ENCODE results near the gene ECT2.
A peak's percentile ranks its signal among the peaks of the same experiment; 100 is the strongest.
"Not testable (repeated sequence)": the region's sequence is repeated elsewhere in the genome, so short reads cannot be mapped to it uniquely, and the experiment has no call there.

Gene ECT2

DNA sequence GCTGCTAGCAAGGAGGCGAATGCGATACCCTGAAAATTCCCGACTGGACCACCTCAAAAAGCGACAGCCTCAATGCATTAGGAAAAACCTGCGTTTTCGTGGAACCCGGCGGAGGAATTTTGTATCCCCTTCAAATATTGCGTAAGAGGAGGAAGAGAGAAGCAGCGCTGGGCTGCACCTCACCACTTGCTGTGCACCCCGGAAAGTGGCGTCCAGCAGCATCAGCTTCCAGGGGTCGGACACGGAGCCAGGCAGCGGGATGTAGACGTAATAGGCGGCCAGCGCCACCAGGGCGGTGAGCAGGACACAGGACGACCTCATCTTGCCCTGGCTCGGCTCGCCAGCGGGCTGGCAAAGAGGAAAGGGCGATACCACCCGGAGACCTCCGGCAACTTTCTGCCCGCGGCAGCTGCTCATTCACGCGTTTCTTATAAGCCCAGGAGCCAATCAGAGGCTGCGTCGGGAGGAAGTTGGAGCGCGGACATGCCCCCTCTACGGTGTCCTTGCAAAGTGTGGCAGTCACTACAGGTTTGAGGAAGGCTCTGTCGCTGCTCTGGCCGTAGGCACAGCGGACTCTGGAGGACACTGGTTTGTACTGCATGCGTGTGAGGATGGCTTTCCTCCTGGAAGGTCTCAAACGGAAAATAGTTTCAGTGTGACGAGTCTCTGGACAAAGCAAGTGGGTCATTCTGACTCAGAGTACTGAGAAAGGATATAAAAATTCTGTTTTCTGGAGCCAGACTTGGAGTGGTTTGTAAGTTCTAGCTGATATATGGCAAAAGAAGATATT lies 39.7 kb upstream of the ECT2 start, which contains the start of gene NCEH1:
NCEH1 (minus strand) TSS at position 404 of the 790 bp plus-strand sequence; CDS start at position 321, 83 bp downstream.
- H3K27ac Mint-ChIP-seq (ENCODE audit: low read depth): peak within 1 kb of the TSS; percentile 89

DNA sequence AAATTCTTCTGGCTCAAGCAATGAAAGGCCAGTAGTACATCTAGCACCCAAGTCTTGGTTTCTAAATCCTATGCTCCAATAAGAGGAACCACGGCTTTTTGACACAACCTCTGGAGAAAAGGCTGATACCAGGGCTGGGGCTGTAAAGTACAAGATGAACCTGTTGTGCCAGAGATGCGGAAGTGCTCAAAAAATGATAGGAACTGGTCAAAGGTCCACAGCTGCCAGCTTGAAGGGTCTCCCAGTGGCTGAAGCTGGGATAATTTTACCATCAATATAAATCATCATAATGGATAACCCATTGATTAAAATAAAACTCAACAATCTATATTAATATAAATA lies 39.1 kb upstream of the ECT2 start:
- DNase-seq (ENCODE audit: low spot score in 2 of 2) (no peak), ATAC-seq (replicated peaks; ENCODE audit: extremely low read depth, poor library complexity, severe bottlenecking) (peak; percentile 2)
- H3K27ac Mint-ChIP-seq (ENCODE audit: low read depth): no peak overlapping the region
- H3K4me3 Mint-ChIP-seq: peak overlapping the region; percentile 97
- peaks cover 33% of the 10 kb centered on the region for H3K4me1 Mint-ChIP-seq
- no peaks in the 10 kb centered on the region for H3K9me3 Mint-ChIP-seq
- peaks cover 7% of the 10 kb centered on the region for H3K36me3 Mint-ChIP-seq (ENCODE audit: insufficient read depth)
- H3K27me3 Mint-ChIP-seq: no peaks in the 10 kb centered on the region

More for the DNA sequence above, 39.7 kb upstream of the ECT2 start, which contains the start of gene NCEH1:
- Mint-ChIP-seq H3K36me3 (ENCODE audit: insufficient read depth) (peaks cover 7% of the 10 kb centered on the region), H3K4me1 (peaks cover 33% of the 10 kb centered on the region), H3K27me3 (no peaks in the 10 kb centered on the region), H3K4me3 (peak within 1 kb of the TSS; percentile 97), H3K9me3 (no peaks in the 10 kb centered on the region)
- peak; percentile 29 to 44 for DNase-seq (ENCODE audit: low spot score in 2 of 2)
- ATAC-seq (replicated peaks; ENCODE audit: extremely low read depth, poor library complexity, severe bottlenecking): peak; percentile 95

- H3K27me3 Mint-ChIP-seq: no peaks in the 10 kb centered on the region
- no peak for ATAC-seq (replicated peaks; ENCODE audit: extremely low read depth, poor library complexity, severe bottlenecking)
- H3K4me3 Mint-ChIP-seq: no peak overlapping the region
- peaks cover 7% of the 10 kb centered on the region for H3K36me3 Mint-ChIP-seq (ENCODE audit: insufficient read depth)
- H3K9me3 Mint-ChIP-seq: no peaks in the 10 kb centered on the region
- H3K27ac Mint-ChIP-seq (ENCODE audit: low read depth): no peak overlapping the region
- peaks cover 24% of the 10 kb centered on the region for H3K4me1 Mint-ChIP-seq
- no peak for DNase-seq (ENCODE audit: low spot score in 2 of 2)
Measured at GRCh38 chr3:172713316-172713715, 37.2 kb upstream of the ECT2 start.

- ATAC-seq (replicated peaks; ENCODE audit: extremely low read depth, poor library complexity, severe bottlenecking) (no peak), DNase-seq (ENCODE audit: low spot score in 2 of 2) (no peak)
- Mint-ChIP-seq H3K36me3 (ENCODE audit: insufficient read depth) (peaks cover 1% of the 10 kb centered on the region), H3K9me3 (no peaks in the 10 kb centered on the region), H3K27me3 (peaks cover 21% of the 10 kb centered on the region), H3K27ac (ENCODE audit: low read depth) (no peak overlapping the region), H3K4me3 (no peak overlapping the region), H3K4me1 (no peaks in the 10 kb centered on the region)
Measured at GRCh38 chr3:172716476-172716875, 34.0 kb upstream of the ECT2 start.

- no peaks in the 10 kb centered on the region for H3K36me3 Mint-ChIP-seq (ENCODE audit: insufficient read depth)
- DNase-seq (ENCODE audit: low spot score in 2 of 2) (no peak), ATAC-seq (replicated peaks; ENCODE audit: extremely low read depth, poor library complexity, severe bottlenecking) (no peak)
- no peak overlapping the region for H3K4me3 Mint-ChIP-seq
- H3K27me3 Mint-ChIP-seq: peaks cover 28% of the 10 kb centered on the region
- no peaks in the 10 kb centered on the region for H3K4me1 Mint-ChIP-seq
- no peaks in the 10 kb centered on the region for H3K9me3 Mint-ChIP-seq
- H3K27ac Mint-ChIP-seq (ENCODE audit: low read depth): no peak overlapping the region
Measured at GRCh38 chr3:172717493-172718088, 32.9 kb upstream of the ECT2 start.

- H3K36me3 Mint-ChIP-seq (ENCODE audit: insufficient read depth): not testable (repeated sequence)
Measured at GRCh38 chr3:172722536-172723040, 27.9 kb upstream of the ECT2 start.

GRCh38 chr3:172726380-172726779 lies 24.1 kb upstream of the ECT2 start:
- Mint-ChIP-seq H3K36me3 (ENCODE audit: insufficient read depth) (peaks cover 2% of the 10 kb centered on the region), H3K27ac (ENCODE audit: low read depth) (no peak overlapping the region), H3K27me3 (peaks cover 19% of the 10 kb centered on the region), H3K4me1 (no peaks in the 10 kb centered on the region), H3K4me3 (no peak overlapping the region), H3K9me3 (no peaks in the 10 kb centered on the region)
- no peak for ATAC-seq (replicated peaks; ENCODE audit: extremely low read depth, poor library complexity, severe bottlenecking)
- DNase-seq (ENCODE audit: low spot score in 2 of 2): no peak

More at GRCh38 chr3:172722536-172723040, 27.9 kb upstream of the ECT2 start:
- H3K4me1 Mint-ChIP-seq; H3K4me3 Mint-ChIP-seq; ATAC-seq (replicated peaks; ENCODE audit: extremely low read depth, poor library complexity, severe bottlenecking); H3K27ac Mint-ChIP-seq (ENCODE audit: low read depth); DNase-seq (ENCODE audit: low spot score in 2 of 2); H3K9me3 Mint-ChIP-seq: not testable (repeated sequence)
- H3K27me3 Mint-ChIP-seq: peaks cover 39% of the 10 kb centered on the region

GRCh38 chr3:172735014-172735413 lies 15.5 kb upstream of the ECT2 start:
- no peaks in the 10 kb centered on the region for H3K9me3 Mint-ChIP-seq
- H3K4me1 Mint-ChIP-seq: no peaks in the 10 kb centered on the region
- H3K4me3 Mint-ChIP-seq: no peak overlapping the region
- peaks cover 2% of the 10 kb centered on the region for H3K36me3 Mint-ChIP-seq (ENCODE audit: insufficient read depth)
- H3K27me3 Mint-ChIP-seq: no peaks in the 10 kb centered on the region
- H3K27ac Mint-ChIP-seq (ENCODE audit: low read depth): no peak overlapping the region
- ATAC-seq (replicated peaks; ENCODE audit: extremely low read depth, poor library complexity, severe bottlenecking): no peak
- DNase-seq (ENCODE audit: low spot score in 2 of 2): no peak

- no peak for ATAC-seq (replicated peaks; ENCODE audit: extremely low read depth, poor library complexity, severe bottlenecking)
- Mint-ChIP-seq H3K4me3 (no peak overlapping the region), H3K27ac (ENCODE audit: low read depth) (no peak overlapping the region), H3K36me3 (ENCODE audit: insufficient read depth) (no peaks in the 10 kb centered on the region), H3K27me3 (no peaks in the 10 kb centered on the region), H3K4me1 (no peaks in the 10 kb centered on the region), H3K9me3 (no peaks in the 10 kb centered on the region)
- no peak for DNase-seq (ENCODE audit: low spot score in 2 of 2)
Measured at GRCh38 chr3:172739462-172739861, 11.1 kb upstream of the ECT2 start.

DNA sequence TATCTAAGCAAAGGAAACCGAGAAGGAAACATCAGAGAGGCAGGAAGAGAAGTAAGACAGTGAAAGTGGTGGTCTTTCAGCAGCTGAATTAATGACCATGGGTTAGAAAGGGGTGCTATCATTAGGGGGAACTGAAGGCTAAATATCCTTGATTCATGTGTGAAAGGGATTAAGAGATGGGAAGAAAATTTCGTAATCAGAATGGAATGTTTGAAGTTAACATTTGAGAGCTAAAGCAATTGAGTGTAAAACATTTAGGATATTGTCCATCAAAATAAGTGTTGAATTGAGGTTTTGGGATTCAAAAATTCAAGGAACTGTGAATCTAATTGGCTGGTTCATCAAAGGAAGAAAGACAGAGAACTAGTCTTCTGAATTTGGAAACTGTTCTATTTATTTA lies 4.1 kb upstream of the ECT2 start:
- no peak overlapping the region for H3K27ac Mint-ChIP-seq (ENCODE audit: low read depth)
- ATAC-seq (replicated peaks; ENCODE audit: extremely low read depth, poor library complexity, severe bottlenecking): no peak
- H3K36me3 Mint-ChIP-seq (ENCODE audit: insufficient read depth): peaks cover 8% of the 10 kb centered on the region
- no peak for DNase-seq (ENCODE audit: low spot score in 2 of 2)
- H3K4me3 Mint-ChIP-seq: no peak overlapping the region
- H3K27me3 Mint-ChIP-seq: no peaks in the 10 kb centered on the region
- H3K4me1 Mint-ChIP-seq: peaks cover 10% of the 10 kb centered on the region
- H3K9me3 Mint-ChIP-seq: no peaks in the 10 kb centered on the region

GRCh38 chr3:172749230-172749965 lies 1.1 kb upstream of the ECT2 start:
- no peak overlapping the region for H3K27ac Mint-ChIP-seq (ENCODE audit: low read depth)
- peaks cover 25% of the 10 kb centered on the region for H3K4me1 Mint-ChIP-seq
- H3K27me3 Mint-ChIP-seq: no peaks in the 10 kb centered on the region
- no peak for DNase-seq (ENCODE audit: low spot score in 2 of 2)
- no peak for ATAC-seq (replicated peaks; ENCODE audit: extremely low read depth, poor library complexity, severe bottlenecking)
- no peaks in the 10 kb centered on the region for H3K9me3 Mint-ChIP-seq
- no peak overlapping the region for H3K4me3 Mint-ChIP-seq
- peaks cover 9% of the 10 kb centered on the region for H3K36me3 Mint-ChIP-seq (ENCODE audit: insufficient read depth)

DNA sequence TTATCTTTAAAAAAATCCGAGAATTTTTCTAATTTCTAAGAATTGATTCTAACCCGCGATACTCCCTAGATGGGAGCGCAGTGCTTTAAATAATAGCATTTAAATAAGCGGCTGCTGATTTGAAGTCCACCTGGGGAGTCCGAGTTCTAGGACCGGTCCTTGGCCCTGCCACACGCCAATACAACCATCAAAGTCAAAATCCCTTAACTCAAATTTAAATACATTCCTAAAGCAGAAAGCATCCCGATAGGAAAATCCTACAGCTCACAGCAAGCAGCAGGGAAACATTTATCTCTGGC lies 508 bp upstream of the ECT2 start:
- DNase-seq (ENCODE audit: low spot score in 2 of 2): no peak
- Mint-ChIP-seq H3K9me3 (no peaks in the 10 kb centered on the region), H3K27me3 (no peaks in the 10 kb centered on the region), H3K36me3 (ENCODE audit: insufficient read depth) (peaks cover 9% of the 10 kb centered on the region), H3K27ac (ENCODE audit: low read depth) (peak overlapping the region; percentile 84), H3K4me1 (peaks cover 25% of the 10 kb centered on the region), H3K4me3 (peak overlapping the region; percentile 86)
- ATAC-seq (replicated peaks; ENCODE audit: extremely low read depth, poor library complexity, severe bottlenecking): no peak

Data from central memory CD8-positive, alpha-beta T cell (primary cell).